Mesenchymal stem cell (in vitro differentiated cells and primary cell): Measurements from ENCODE around the gene CCDC148.

ENCODE experiments used
- DNase-seq: peaks from one replicate; pipeline ENCODE4 v3.0.0-alpha.2; 2013
- H2AFZ ChIP-seq: one replicate; pipeline ENCODE4 v1.6.1; 2013; ENCODE audit warnings: low read depth, mild to moderate bottlenecking, control low read depth, inconsistent platforms, low read length, moderate library complexity
- H2AK5ac ChIP-seq: 2 replicates; pipeline ENCODE4 v1.6.1; 2013; ENCODE audit warnings: low read length, moderate library complexity, mild to moderate bottlenecking, inconsistent platforms; ENCODE audit not compliant: severe bottlenecking
- H2BK120ac ChIP-seq: one replicate; pipeline ENCODE4 v1.6.1; 2013; ENCODE audit warnings: low read depth, mild to moderate bottlenecking, inconsistent platforms, low read length, moderate library complexity
- H2BK12ac ChIP-seq, 2 experiments: one replicate each; pipeline ENCODE4 v1.6.1; 2013; ENCODE audit warnings: inconsistent platforms in 2 of 2, low read length in 2 of 2, mild to moderate bottlenecking in 2 of 2, moderate library complexity in 2 of 2, control low read depth in 1 of 2
- H2BK15ac ChIP-seq: one replicate; pipeline ENCODE4 v1.6.1; 2013; ENCODE audit warnings: mild to moderate bottlenecking, low read depth, inconsistent platforms; ENCODE audit not compliant: poor library complexity, severe bottlenecking
- H2BK5ac ChIP-seq: 2 replicates; pipeline ENCODE4 v1.6.1; 2013; ENCODE audit warnings: low read depth, mild to moderate bottlenecking, low read length, control low read depth, inconsistent platforms; ENCODE audit not compliant: poor library complexity, severe bottlenecking
- H3K14ac ChIP-seq, 2 experiments: one replicate each; pipeline ENCODE4 v1.6.1; 2013; ENCODE audit warnings: inconsistent platforms in 2 of 2, low read length in 2 of 2, control low read depth in 1 of 2, mild to moderate bottlenecking in 1 of 2, moderate library complexity in 1 of 2
- H3K18ac ChIP-seq, 2 experiments: one replicate each; pipeline ENCODE4 v1.6.1; 2013; ENCODE audit warnings: inconsistent platforms in 2 of 2, low read length in 2 of 2, control low read depth in 1 of 2, low read depth in 1 of 2, mild to moderate bottlenecking in 1 of 2
- H3K23ac ChIP-seq, 2 experiments: one replicate each; pipeline ENCODE4 v1.6.1; 2013; ENCODE audit warnings: inconsistent platforms in 2 of 2, low read length in 2 of 2, mild to moderate bottlenecking in 2 of 2, moderate library complexity in 2 of 2, control low read depth in 1 of 2
- H3K27ac ChIP-seq: 2 replicates; pipeline ENCODE4 v1.5.1; 2013; ENCODE audit warnings: mild to moderate bottlenecking, moderate library complexity, low read length, control low read depth, inconsistent platforms; ENCODE audit not compliant: poor library complexity, severe bottlenecking
- H3K27me3 ChIP-seq, 2 experiments: 2 replicates each; pipeline versions ENCODE4 v1.6.1 to v1.7.0; 2013; ENCODE audit warnings: low read length in 2 of 2, mild to moderate bottlenecking in 2 of 2, moderate library complexity in 2 of 2, control low read depth in 1 of 2, inconsistent platforms in 1 of 2; ENCODE audit not compliant: control insufficient read depth in 1 of 2, insufficient read depth in 1 of 2
- H3K36me3 ChIP-seq, 2 experiments: 2 replicates each; pipeline versions ENCODE4 v1.6.1 to v1.7.0; 2013; ENCODE audit warnings: low read length in 2 of 2, control low read depth in 1 of 2, inconsistent platforms in 1 of 2, low read depth in 1 of 2, mild to moderate bottlenecking in 1 of 2; ENCODE audit not compliant: insufficient read depth in 2 of 2, control insufficient read depth in 1 of 2
- H3K4ac ChIP-seq, 2 experiments: one replicate each; pipeline ENCODE4 v1.6.1; 2013; ENCODE audit warnings: inconsistent platforms in 2 of 2, low read length in 2 of 2, mild to moderate bottlenecking in 2 of 2, moderate library complexity in 2 of 2, control low read depth in 1 of 2, low read depth in 1 of 2
- H3K4me1 ChIP-seq: 2 replicates; pipeline ENCODE4 v1.6.1; 2013; ENCODE audit warnings: low read depth, low read length, control low read depth; ENCODE audit not compliant: control insufficient read depth, insufficient read depth
- H3K4me2 ChIP-seq: 2 replicates; pipeline ENCODE4 v1.6.1; 2013; ENCODE audit warnings: low read length, mild to moderate bottlenecking, inconsistent platforms; ENCODE audit not compliant: poor library complexity, severe bottlenecking
- H3K4me3 ChIP-seq, 2 experiments: 2 replicates each; pipeline versions ENCODE4 v1.5.1 to v1.7.0; 2013; ENCODE audit warnings: low read length in 2 of 2, mild to moderate bottlenecking in 2 of 2, control low read depth in 1 of 2, low read depth in 1 of 2; ENCODE audit not compliant: insufficient read depth in 1 of 2
- H3K79me1 ChIP-seq: replicated peaks from 2 replicates; pipeline ENCODE4 v1.6.1; 2013; ENCODE audit warnings: mild to moderate bottlenecking, control low read depth, low read length, inconsistent platforms; ENCODE audit not compliant: poor library complexity, severe bottlenecking
- H3K9ac ChIP-seq: 2 replicates; pipeline ENCODE4 v1.7.0; 2013; ENCODE audit warnings: mild to moderate bottlenecking, low read length, moderate library complexity
- H3K9me3 ChIP-seq: 2 replicates; pipeline ENCODE4 v1.7.0; 2013; ENCODE audit warnings: mild to moderate bottlenecking, low read length; ENCODE audit not compliant: control insufficient read depth
- H4K8ac ChIP-seq: one replicate; pipeline ENCODE4 v1.6.1; 2013; ENCODE audit warnings: inconsistent platforms, mild to moderate bottlenecking, low read length, moderate library complexity
- H4K91ac ChIP-seq: one replicate; pipeline ENCODE4 v1.6.1; 2013; ENCODE audit warnings: mild to moderate bottlenecking, low read length, inconsistent platforms
- WGBS: methylation state at CpG from one replicate; pipeline ENCODE4 v1.1.7; 2013; ENCODE audit warnings: mixed read lengths; 5-methylcytosine and 5-hydroxymethylcytosine counted together

The CCDC148 gene

GRCh38 chr2:158184556-158185343, 271.8 kb downstream of the CCDC148 start:
- Histone ChIP-seq H4K8ac (no peak overlapping the region), H3K9ac (no peak overlapping the region), H2AFZ (no peak overlapping the region), H3K4me3 (no peak overlapping the region), H3K36me3 (no peaks in the 10 kb centered on the region), H3K9me3 (no peaks in the 10 kb centered on the region), H2BK15ac (no peak overlapping the region), H2BK120ac (no peak overlapping the region), H4K91ac (no peak overlapping the region), H3K4me2 (no peak overlapping the region), H3K14ac (no peak overlapping the region), H2AK5ac (no peak overlapping the region), H3K18ac (no peak overlapping the region), H3K23ac (no peak overlapping the region), H2BK12ac (no peak overlapping the region), H2BK5ac (no peak overlapping the region), H3K4me1 (peaks cover 5% of the 10 kb centered on the region), H3K27ac (peak overlapping the region; percentile 19), H3K27me3 (peaks cover 0 to 18% of the 10 kb centered on the region in 2 experiments), H3K79me1 (no peaks in the 10 kb centered on the region), H3K4ac (no peak overlapping the region)
- WGBS = 83% methylated on average over 3 of the region's 3 CpGs
- no peak for DNase-seq

- Histone ChIP-seq H3K14ac (no peak overlapping the region), H4K8ac (no peak overlapping the region), H2BK15ac (no peak overlapping the region), H4K91ac (no peak overlapping the region), H3K27ac (no peak overlapping the region), H3K79me1 (no peaks in the 10 kb centered on the region), H3K4me1 (peaks cover 5% of the 10 kb centered on the region), H3K18ac (no peak overlapping the region), H3K27me3 (peaks cover 0 to 18% of the 10 kb centered on the region in 2 experiments), H3K9me3 (no peaks in the 10 kb centered on the region), H2AFZ (no peak overlapping the region), H3K9ac (no peak overlapping the region), H3K4ac (no peak overlapping the region), H3K4me3 (no peak overlapping the region), H2AK5ac (no peak overlapping the region), H2BK12ac (no peak overlapping the region), H2BK120ac (no peak overlapping the region), H3K4me2 (no peak overlapping the region), H3K36me3 (no peaks in the 10 kb centered on the region), H3K23ac (no peak overlapping the region), H2BK5ac (no peak overlapping the region)
- WGBS = 69% methylated on average over 1 of the region's 1 CpG
- DNase-seq = no peak
These were observed 272.6 kb downstream of the CCDC148 start for GRCh38 chr2:158184001-158184400.

- H3K9me3 ChIP-seq = no peaks in the 10 kb centered on the region
- no peak for DNase-seq
- no peak overlapping the region for H2BK5ac ChIP-seq
- no peak overlapping the region for H3K18ac ChIP-seq
- no peak overlapping the region for H3K9ac ChIP-seq
- no peak overlapping the region for H2BK120ac ChIP-seq
- no peak overlapping the region for H4K8ac ChIP-seq
- H2BK12ac ChIP-seq = no peak overlapping the region
- H3K4ac ChIP-seq = no peak overlapping the region
- no peaks in the 10 kb centered on the region for H3K36me3 ChIP-seq
- H3K27me3 ChIP-seq = peaks cover 0 to 18% of the 10 kb centered on the region in 2 experiments
- H4K91ac ChIP-seq = no peak overlapping the region
- H3K4me3 ChIP-seq = no peak overlapping the region
- H3K23ac ChIP-seq = no peak overlapping the region
- no peak overlapping the region for H3K4me2 ChIP-seq
- no peak overlapping the region for H2BK15ac ChIP-seq
- WGBS = 74% methylated on average over 3 of the region's 3 CpGs
- H3K79me1 ChIP-seq = no peaks in the 10 kb centered on the region
- no peak overlapping the region for H3K27ac ChIP-seq
- no peak overlapping the region for H3K14ac ChIP-seq
- H2AFZ ChIP-seq = no peak overlapping the region
- H3K4me1 ChIP-seq = peaks cover 5% of the 10 kb centered on the region
- H2AK5ac ChIP-seq = no peak overlapping the region
These were observed 273.8 kb downstream of the CCDC148 start for GRCh38 chr2:158182676-158183295.

GRCh38 chr2:158181171-158181570, 275.4 kb downstream of the CCDC148 start:
- Histone ChIP-seq H3K79me1 (no peaks in the 10 kb centered on the region), H2AFZ (no peak overlapping the region), H3K9ac (no peak overlapping the region), H3K27me3 (peaks cover 0 to 18% of the 10 kb centered on the region in 2 experiments), H4K91ac (no peak overlapping the region), H2BK15ac (no peak overlapping the region), H3K4me2 (no peak overlapping the region), H3K27ac (no peak overlapping the region), H3K36me3 (no peaks in the 10 kb centered on the region), H2BK5ac (no peak overlapping the region), H3K18ac (no peak overlapping the region), H3K4ac (no peak overlapping the region), H2BK12ac (no peak overlapping the region), H3K14ac (no peak overlapping the region), H3K23ac (no peak overlapping the region), H3K4me3 (no peak overlapping the region), H2BK120ac (no peak overlapping the region), H2AK5ac (peak overlapping the region; percentile 35), H3K9me3 (no peaks in the 10 kb centered on the region), H4K8ac (no peak overlapping the region), H3K4me1 (peaks cover 5% of the 10 kb centered on the region)
- DNase-seq = no peak
- 91% methylated on average over 2 of the region's 2 CpGs for WGBS
